AG04450 (cell line): Measurements from ENCODE around the gene KRTAP5-5. TPM values are rescaled to one million over a fixed set of nuclear protein-coding genes. Genes with fewer than 3 reads are reported as not detected.
"Not testable (repeated sequence)": the region's sequence is repeated elsewhere in the genome, so short reads cannot be mapped to it uniquely, and the experiment has no call there.

Experiments used
- CTCF ChIA-PET: fragments of 300-600, 350-600 bp; formaldehyde crosslinking; extraction: SDS; loops from one replicate; lab custom pipeline; 2022; ENCODE audit warnings: antibody characterized with exemption, inconsistent platforms; lab: Charles Lee
- POLR2A ChIA-PET: fragments of 350-600 bp; formaldehyde crosslinking; extraction: SDS; loops from one replicate; lab custom pipeline; 2021; ENCODE audit warnings: antibody characterized with exemption, inconsistent platforms; lab: Yijun Ruan, JAX
- DNase-seq: peaks from one replicate; pipeline ENCODE4 v3.0.0-alpha.2; 2011; ENCODE audit warnings: low read depth, low spot score
- H3K27ac ChIP-seq: one replicate; pipeline ENCODE4 v1.5.1; 2012; ENCODE audit warnings: low read depth, low read length, control low read depth
- H3K27me3 ChIP-seq: one replicate; pipeline ENCODE4 v1.6.0; 2012; ENCODE audit warnings: low read length; ENCODE audit not compliant: control insufficient read depth, insufficient read depth
- H3K4me3 ChIP-seq: 2 replicates; pipeline ENCODE4 v1.5.1; 2011; ENCODE audit warnings: mild to moderate bottlenecking, low read depth, low read length, control low read depth
- H3K9me3 ChIP-seq: 2 replicates; pipeline ENCODE4 v1.5.1; 2012; ENCODE audit warnings: low read length; ENCODE audit not compliant: control insufficient read depth, insufficient read depth
- polyA plus RNA-seq: library from polyadenylated mRNA; depleted of rRNA; stranded (reverse); fragments of >200 nt; gene quantifications from 2 replicates; pipeline ENCODE4 v1.2.3, GENCODE V29; 2011
- TF ChIP-seq, protein P1 (sequence below): IDR thresholded peaks from 2 replicates; pipeline ENCODE4 v1.5.1; 2011; ENCODE audit warnings: low read depth, low read length, control low read depth, inconsistent platforms

Gene KRTAP5-5
- polyA plus RNA-seq, 1 experiment = not detected

DNA sequence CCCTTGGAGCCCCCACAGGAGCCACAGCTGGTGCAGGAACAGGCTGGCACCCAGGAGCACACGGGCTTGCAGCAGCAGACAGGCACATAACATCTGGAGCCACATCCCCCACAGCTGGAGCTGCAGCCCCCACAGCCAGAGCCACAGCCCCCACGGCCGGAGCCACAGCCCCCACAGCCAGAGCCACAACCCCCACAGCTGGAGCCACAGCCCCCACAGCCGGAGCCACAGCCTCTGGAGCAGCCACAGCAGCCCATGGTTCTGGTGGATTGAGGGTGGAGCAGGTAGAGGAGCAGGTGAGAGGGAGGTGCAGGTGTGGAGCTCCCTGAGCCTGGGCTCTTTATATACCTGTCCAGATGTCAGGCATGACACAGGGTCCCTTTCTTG, 31.6 kb upstream of the KRTAP5-5 start, which contains the start of gene KRTAP5-2:
Gene KRTAP5-2 (minus strand): TSS at position 301 of the 387 bp plus-strand sequence. CDS start 44 bp downstream, at position 257.
- no peaks in the 10 kb centered on the region for H3K9me3 ChIP-seq
- DNase-seq = no peak
- H3K27me3 ChIP-seq = peaks cover 37% of the 10 kb centered on the region
- CTCF ChIA-PET = interaction anchor here (0.7 kb wide), 2 partner anchors 16 to 302 kb away, joined by 3 to 6 read pairs; no protein-coding TSS in a partner anchor
- POLR2A ChIA-PET = interaction anchor here (0.6 kb wide), 1 partner anchor 20 kb away, joined by 3 read pairs; no protein-coding TSS in a partner anchor
- no peak within 1 kb of the TSS for H3K4me3 ChIP-seq
- TF ChIP-seq, protein P1, sequence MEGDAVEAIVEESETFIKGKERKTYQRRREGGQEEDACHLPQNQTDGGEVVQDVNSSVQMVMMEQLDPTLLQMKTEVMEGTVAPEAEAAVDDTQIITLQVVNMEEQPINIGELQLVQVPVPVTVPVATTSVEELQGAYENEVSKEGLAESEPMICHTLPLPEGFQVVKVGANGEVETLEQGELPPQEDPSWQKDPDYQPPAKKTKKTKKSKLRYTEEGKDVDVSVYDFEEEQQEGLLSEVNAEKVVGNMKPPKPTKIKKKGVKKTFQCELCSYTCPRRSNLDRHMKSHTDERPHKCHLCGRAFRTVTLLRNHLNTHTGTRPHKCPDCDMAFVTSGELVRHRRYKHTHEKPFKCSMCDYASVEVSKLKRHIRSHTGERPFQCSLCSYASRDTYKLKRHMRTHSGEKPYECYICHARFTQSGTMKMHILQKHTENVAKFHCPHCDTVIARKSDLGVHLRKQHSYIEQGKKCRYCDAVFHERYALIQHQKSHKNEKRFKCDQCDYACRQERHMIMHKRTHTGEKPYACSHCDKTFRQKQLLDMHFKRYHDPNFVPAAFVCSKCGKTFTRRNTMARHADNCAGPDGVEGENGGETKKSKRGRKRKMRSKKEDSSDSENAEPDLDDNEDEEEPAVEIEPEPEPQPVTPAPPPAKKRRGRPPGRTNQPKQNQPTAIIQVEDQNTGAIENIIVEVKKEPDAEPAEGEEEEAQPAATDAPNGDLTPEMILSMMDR = no peak
- no peak within 1 kb of the TSS for H3K27ac ChIP-seq

DNA sequence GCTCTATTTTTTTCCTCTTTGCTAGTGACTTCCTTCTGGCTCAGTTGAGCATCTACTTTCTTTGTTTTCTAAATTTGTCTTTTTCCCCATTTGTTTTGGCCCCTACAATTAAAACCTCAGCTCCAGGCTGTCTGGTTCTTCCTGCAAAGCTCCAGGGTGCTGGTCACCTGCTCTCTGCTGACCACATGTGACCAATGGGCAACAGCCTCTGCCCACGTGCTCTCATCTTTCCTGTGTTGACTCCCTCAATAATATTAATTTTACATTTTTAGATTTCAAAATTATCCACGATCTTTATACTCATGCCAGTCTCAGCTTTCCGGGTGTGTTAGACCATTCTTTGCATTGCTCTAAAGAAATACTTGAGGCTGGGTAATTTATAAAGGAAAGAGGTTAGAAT, 31.2 kb upstream of the KRTAP5-5 start:
- H3K27ac ChIP-seq, DNase-seq, H3K9me3 ChIP-seq, H3K4me3 ChIP-seq: not testable (repeated sequence)
- ChIA-PET CTCF (interaction anchor here (0.7 kb wide), 2 partner anchors 15 to 301 kb away, joined by 3 to 6 read pairs; no protein-coding TSS in a partner anchor), POLR2A (interaction anchor here (0.6 kb wide), 1 partner anchor 20 kb away, joined by 3 read pairs; no protein-coding TSS in a partner anchor)
- peaks cover 34% of the 10 kb centered on the region for H3K27me3 ChIP-seq

DNA sequence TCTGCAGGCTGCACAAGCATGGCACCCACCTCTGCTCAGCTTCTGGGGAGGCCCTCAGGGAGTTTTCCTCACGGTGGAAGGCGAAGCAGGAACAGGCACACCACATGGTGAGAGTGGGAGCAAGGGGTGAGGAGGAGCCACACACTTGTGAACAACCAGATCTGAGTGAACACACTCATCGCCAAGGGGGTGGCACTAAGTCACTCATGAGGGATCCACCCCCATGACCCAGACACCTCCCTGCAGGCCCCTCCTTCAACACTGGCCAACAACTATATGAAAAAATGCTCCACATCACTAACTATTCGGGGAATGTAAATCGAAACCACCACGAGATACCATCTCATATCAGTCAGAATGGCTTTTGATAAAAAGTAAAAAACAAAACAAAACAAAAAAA, 30.8 kb upstream of the KRTAP5-5 start:
- no peak overlapping the region for H3K27ac ChIP-seq
- CTCF ChIA-PET = no interaction called here
- H3K4me3 ChIP-seq = no peak overlapping the region
- no peaks in the 10 kb centered on the region for H3K9me3 ChIP-seq
- POLR2A ChIA-PET = no interaction called here
- H3K27me3 ChIP-seq = peaks cover 30% of the 10 kb centered on the region
- TF ChIP-seq, protein P1 = no peak
- no peak for DNase-seq

DNA sequence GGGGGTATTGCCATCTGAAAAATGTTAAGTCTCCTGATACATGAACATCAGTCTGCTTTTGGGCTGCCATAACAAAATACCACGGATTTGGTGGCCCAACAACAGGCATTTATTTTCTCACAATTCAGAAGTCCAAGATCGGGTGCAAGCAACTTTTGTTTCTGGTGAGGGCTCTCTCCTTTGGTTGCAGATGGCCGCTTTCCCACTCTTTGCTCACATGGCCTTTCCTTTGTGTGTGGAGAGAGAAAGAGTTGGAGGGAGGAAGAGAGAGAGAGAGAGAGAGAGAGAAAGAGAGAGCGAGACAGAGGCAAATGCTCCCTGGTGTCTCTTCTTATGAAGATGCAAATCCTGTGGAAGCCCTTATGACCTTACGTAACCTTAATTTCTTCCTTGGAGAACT, 28.9 kb upstream of the KRTAP5-5 start:
- POLR2A ChIA-PET = no interaction called here
- Histone ChIP-seq H3K27me3 (peaks cover 36% of the 10 kb centered on the region), H3K9me3 (no peaks in the 10 kb centered on the region; the same call in 1 of the 2 replicates), H3K4me3 (no peak overlapping the region), H3K27ac (no peak overlapping the region)
- TF ChIP-seq, protein P1 = no peak
- no peak for DNase-seq
- CTCF ChIA-PET = no interaction called here

DNA sequence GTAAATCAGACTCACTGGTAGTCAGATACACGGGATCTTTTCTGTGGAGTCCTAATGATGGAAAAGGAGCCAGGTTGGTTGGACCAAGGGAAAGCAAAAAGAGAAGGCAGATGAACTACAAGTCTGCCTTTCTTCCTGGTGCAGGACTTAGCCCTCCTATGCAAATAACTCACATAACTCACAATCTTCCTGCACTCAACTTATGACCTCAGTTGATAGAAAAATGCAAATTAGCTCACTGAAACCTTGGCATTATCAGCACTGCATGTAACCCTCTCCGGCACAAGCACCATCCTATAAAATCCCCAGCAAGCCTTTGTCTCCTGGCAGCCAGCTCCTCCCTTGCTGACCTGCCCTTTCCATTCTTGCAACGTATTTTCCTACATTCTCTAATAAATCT, 27.9 kb upstream of the KRTAP5-5 start:
- CTCF ChIA-PET, DNase-seq, H3K9me3 ChIP-seq, H3K27ac ChIP-seq, H3K4me3 ChIP-seq, POLR2A ChIA-PET: not testable (repeated sequence)
- H3K27me3 ChIP-seq = peaks cover 35% of the 10 kb centered on the region

DNA sequence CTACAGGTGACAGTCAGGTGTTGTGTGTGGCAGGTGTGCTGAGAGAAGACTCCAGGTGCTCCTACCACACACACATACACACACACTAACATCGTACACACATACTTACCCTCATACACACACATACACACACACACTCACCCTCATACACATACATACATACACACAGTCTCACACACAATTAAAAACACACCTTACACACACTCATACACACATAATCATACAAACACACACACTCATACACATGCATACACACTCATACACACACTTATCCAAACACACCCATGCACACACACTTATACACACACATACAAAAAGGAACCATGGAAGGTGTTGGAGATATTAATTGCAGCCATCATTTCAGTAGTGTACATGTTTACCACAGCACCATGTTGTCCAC, 25.9 kb upstream of the KRTAP5-5 start:
- Histone ChIP-seq H3K9me3 (no peaks in the 10 kb centered on the region; the same call in 1 of the 2 replicates), H3K27ac (no peak overlapping the region), H3K4me3 (no peak overlapping the region), H3K27me3 (peaks cover 34% of the 10 kb centered on the region)
- CTCF ChIA-PET = no interaction called here
- TF ChIP-seq, protein P1 = no peak
- DNase-seq = no peak
- POLR2A ChIA-PET = no interaction called here
